Testis (tissue), 5 donors: ENCODE measurements around the gene MYADM. TPM values are rescaled to one million over a fixed set of nuclear protein-coding genes. Genes with fewer than 3 reads are reported as not detected.

ENCODE experiments used
- DNase-seq: peaks from one replicate; pipeline ENCODE4 v3.0.0-alpha.2; 2019
- H3K27ac ChIP-seq, 2 donors: fragments of 200-600 bp; sonication (generic); one replicate each; pipeline ENCODE4 v1.5.1; 2019
- H3K27me3 ChIP-seq: fragments of 200-600 bp; sonication (generic); one replicate; pipeline ENCODE4 v1.5.1; 2019
- H3K36me3 ChIP-seq: fragments of 200-600 bp; sonication (generic); one replicate; pipeline ENCODE4 v1.5.1; 2017; ENCODE audit warnings: low read depth; ENCODE audit errors: missing control alignments
- H3K4me1 ChIP-seq: fragments of 200-600 bp; sonication (generic); one replicate; pipeline ENCODE4 v1.5.1; 2019
- H3K4me3 ChIP-seq, 2 donors: fragments of 200-600 bp; sonication (generic); one replicate each; pipeline ENCODE4 v1.5.1; 2017 to 2019
- H3K9me3 ChIP-seq: fragments of 200-600 bp; sonication (generic); one replicate; pipeline ENCODE4 v1.5.1; 2017
- POLR2A ChIP-seq: fragments of 450-650 bp; IDR thresholded peaks from one replicate; pipeline ENCODE4 v1.6.1; 2017; ENCODE audit warnings: antibody characterized with exemption, mild to moderate bottlenecking, moderate library complexity
- WGBS, 2 donors: methylation state at CpG; one replicate each; pipeline ENCODE4 v1.1.5; 2018; 5-methylcytosine and 5-hydroxymethylcytosine counted together
- intact Hi-C: fragments of 100-400 bp; cut with DNase I; formaldehyde crosslinking; loops from one replicate; pipeline ENCODE4 v1.15.1; 2023; ENCODE audit warnings: low total_unique reads
- long read RNA-seq, 2 donors: transcript quantifications; one replicate each; lab custom pipeline, GENCODE V29; 2026
- polyA plus RNA-seq: library from polyadenylated mRNA; stranded (reverse); fragments of 350-450 nt; fragmentation: Illumina TruSeq; extraction: RNeasy Lipid Tissue Mini Kit (QIAGEN cat#74804); gene quantifications from one replicate; pipeline ENCODE4 v1.2.3, GENCODE V29; 2014; ENCODE audit warnings: low read depth, low replicate concordance; ENCODE audit not compliant: insufficient read depth
- total RNA-seq, 2 donors: library from RNA; depleted of rRNA; stranded (reverse); fragments of >200 nt; gene quantifications; one replicate each; pipeline ENCODE4 v1.2.3, GENCODE V29; 2016
- TF ChIP-seq, protein P1 (sequence below), 3 experiments: fragments of 450-650 bp in 2 of 3; fragments of 200-600 bp in 1 of 3; sonication (generic) in 1 of 3; IDR thresholded peaks; one replicate each; pipeline ENCODE4 v1.5.1; 2016 to 2019; ENCODE audit warnings: antibody characterized with exemption in 3 of 3, mild to moderate bottlenecking in 2 of 3, moderate library complexity in 1 of 3

MYADM gene, protein sequence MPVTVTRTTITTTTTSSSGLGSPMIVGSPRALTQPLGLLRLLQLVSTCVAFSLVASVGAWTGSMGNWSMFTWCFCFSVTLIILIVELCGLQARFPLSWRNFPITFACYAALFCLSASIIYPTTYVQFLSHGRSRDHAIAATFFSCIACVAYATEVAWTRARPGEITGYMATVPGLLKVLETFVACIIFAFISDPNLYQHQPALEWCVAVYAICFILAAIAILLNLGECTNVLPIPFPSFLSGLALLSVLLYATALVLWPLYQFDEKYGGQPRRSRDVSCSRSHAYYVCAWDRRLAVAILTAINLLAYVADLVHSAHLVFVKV
- total RNA-seq (10 to 100 TPM; 48.7 to 57.8 TPM), polyA plus RNA-seq (128 TPM)
- long read RNA-seq, donor 1, transcript MYADM-204 (3 exons, 3,056 nt), result major isoform, 19 of 35 reads
- long read RNA-seq, donor 1, transcript MYADM-202 (2 exons, 1,492 nt), result minor isoform, 10 of 35 reads
- long read RNA-seq, donor 1, transcript MYADM-207 (3 exons, 1,009 nt), result minor isoform, 5 of 35 reads
- long read RNA-seq, donor 1, partial matches to known transcripts, result 0 of 35 reads
- long read RNA-seq, donor 1, other reads (novel, unspliced or antisense), result 0 of 35 reads
- long read RNA-seq, donor 2, transcript MYADM-202 (2 exons, 1,492 nt), result minor isoform, 6 of 22 reads
- long read RNA-seq, donor 2, transcript MYADM-204 (3 exons, 3,056 nt), result major isoform, 8 of 22 reads
- long read RNA-seq, donor 2, transcript MYADM-207 (3 exons, 1,009 nt), result minor isoform, 6 of 22 reads
- long read RNA-seq, donor 2, partial matches to known transcripts, result 0 of 22 reads
- long read RNA-seq, donor 2, other reads (novel, unspliced or antisense), result 0 of 22 reads

DNA sequence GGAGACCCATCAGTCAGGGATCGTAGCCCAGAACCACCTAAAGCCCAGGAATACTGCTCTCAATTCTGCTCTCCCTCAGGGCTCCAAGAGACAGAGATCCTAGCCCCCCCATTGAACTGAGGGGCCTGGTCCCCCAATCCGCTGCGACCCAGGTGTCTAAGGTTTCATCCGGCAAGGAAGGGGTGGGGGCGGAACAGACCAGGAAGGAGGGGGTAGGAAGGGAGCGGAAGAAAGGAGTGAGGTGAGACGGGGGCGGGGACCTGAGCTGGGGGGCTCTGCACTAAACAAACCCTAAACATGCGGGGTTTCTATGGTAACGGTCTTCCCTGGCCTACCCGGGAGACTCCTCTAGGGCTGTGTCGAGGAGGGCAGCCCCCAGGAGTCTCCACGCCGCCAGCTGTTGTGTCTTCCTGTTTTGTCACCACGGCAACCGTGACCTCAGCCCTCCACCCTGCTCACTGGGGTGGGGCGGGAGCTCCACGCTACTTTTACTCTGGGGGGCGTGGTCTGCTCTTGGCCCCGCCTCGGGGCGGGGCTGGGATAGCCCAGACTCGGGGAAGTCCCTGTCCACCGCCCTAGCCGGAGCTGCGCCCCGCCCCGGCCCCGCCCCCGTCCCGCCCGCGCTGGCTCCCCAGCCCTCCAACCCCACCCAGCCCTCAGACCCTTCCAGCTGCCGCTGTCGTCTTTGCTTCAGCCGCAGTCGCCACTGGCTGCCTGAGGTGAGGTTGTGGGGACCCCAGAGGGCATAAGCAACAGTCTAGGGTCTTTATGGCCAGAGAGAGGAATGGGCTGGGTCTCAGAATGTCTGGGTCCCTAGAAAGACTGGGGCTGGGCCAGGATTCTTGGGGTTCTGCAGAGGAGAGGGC lies at the start of gene MYADM:
Gene MYADM (plus strand): TSS at position 659 of the 866 bp plus-strand sequence. CDS start 5,647 bp downstream, outside the sequence.
- Histone ChIP-seq H3K36me3 (no peaks in the 10 kb centered on the region), H3K27ac (peak within 1 kb of the TSS; percentile 94 to 95), H3K4me3 (peak within 1 kb of the TSS; percentile 61 to 80), H3K4me1 (peaks cover 18% of the 10 kb centered on the region), H3K27me3 (no peaks in the 10 kb centered on the region), H3K9me3 (no peaks in the 10 kb centered on the region)
- TF ChIP-seq POLR2A, result peak; percentile 34
- TF ChIP-seq, protein P1, sequence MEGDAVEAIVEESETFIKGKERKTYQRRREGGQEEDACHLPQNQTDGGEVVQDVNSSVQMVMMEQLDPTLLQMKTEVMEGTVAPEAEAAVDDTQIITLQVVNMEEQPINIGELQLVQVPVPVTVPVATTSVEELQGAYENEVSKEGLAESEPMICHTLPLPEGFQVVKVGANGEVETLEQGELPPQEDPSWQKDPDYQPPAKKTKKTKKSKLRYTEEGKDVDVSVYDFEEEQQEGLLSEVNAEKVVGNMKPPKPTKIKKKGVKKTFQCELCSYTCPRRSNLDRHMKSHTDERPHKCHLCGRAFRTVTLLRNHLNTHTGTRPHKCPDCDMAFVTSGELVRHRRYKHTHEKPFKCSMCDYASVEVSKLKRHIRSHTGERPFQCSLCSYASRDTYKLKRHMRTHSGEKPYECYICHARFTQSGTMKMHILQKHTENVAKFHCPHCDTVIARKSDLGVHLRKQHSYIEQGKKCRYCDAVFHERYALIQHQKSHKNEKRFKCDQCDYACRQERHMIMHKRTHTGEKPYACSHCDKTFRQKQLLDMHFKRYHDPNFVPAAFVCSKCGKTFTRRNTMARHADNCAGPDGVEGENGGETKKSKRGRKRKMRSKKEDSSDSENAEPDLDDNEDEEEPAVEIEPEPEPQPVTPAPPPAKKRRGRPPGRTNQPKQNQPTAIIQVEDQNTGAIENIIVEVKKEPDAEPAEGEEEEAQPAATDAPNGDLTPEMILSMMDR (IDR thresholded peaks at IDR 0.05), result no peak
- intact Hi-C loops, result no loop called here
- 3% methylated on average over 15 to 22 of the region's 37 CpGs for WGBS, 2 donors
- peak; percentile 97 for DNase-seq

DNA sequence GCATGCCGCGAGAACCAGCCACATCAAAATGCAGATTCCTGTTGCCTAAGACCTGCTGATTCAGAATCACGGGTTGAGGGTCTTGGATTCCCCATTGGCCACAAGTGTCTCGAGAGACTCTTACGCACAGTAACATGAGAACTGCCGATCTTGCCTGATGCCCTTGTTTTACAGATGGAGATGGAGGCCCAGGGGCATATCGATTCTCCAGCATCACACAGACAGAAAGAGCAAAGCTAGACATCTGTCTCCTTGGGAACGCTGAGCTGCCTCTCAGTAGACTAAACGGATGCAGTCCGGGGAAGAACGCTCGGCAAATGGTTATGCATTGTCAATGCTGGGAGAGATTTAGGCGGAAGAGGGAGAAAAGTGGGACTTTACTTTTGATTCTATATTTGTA lies 48.9 kb upstream of the MYADM start:
- Histone ChIP-seq H3K9me3 (no peaks in the 10 kb centered on the region), H3K27ac (no peak overlapping the region), H3K4me1 (no peaks in the 10 kb centered on the region), H3K27me3 (no peaks in the 10 kb centered on the region), H3K4me3 (no peak overlapping the region), H3K36me3 (no peaks in the 10 kb centered on the region)
- DNase-seq, result no peak
- 51 to 76% methylated on average over 13 of the region's 13 CpGs for WGBS, 2 donors
- intact Hi-C loops, result no loop called here
- TF ChIP-seq POLR2A, result no peak
- TF ChIP-seq, protein P1 (IDR thresholded peaks at IDR 0.05), result no peak

DNA sequence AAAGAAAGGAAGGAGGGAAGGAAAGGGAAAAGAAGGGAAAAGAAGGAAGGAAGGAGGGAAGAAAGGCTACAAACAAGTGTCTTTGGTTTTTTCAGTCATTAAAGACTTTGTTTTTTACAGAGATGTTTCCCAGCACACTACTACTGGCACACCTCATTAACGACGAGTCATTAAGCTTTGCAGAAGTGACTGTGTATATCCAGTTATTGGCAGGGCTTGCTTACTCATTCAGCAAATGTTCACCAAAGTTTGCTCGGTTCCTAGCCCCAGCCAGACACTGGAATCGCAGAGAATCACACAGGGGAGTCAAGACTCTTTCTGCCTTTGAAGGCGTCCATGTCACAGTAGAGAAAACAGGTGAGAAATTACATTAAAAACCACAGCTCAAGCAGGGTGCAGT lies 47.8 kb upstream of the MYADM start:
- no peaks in the 10 kb centered on the region for H3K4me1 ChIP-seq
- 65 to 72% methylated on average over 5 of the region's 5 CpGs for WGBS, 2 donors
- no peak overlapping the region for H3K27ac ChIP-seq
- H3K36me3 ChIP-seq, result no peaks in the 10 kb centered on the region
- no peak overlapping the region for H3K4me3 ChIP-seq
- TF ChIP-seq POLR2A, result no peak
- TF ChIP-seq, protein P1 (IDR thresholded peaks at IDR 0.05), result no peak
- no peak for DNase-seq
- H3K27me3 ChIP-seq, result no peaks in the 10 kb centered on the region
- intact Hi-C loops, result no loop called here
- H3K9me3 ChIP-seq, result no peaks in the 10 kb centered on the region

DNA sequence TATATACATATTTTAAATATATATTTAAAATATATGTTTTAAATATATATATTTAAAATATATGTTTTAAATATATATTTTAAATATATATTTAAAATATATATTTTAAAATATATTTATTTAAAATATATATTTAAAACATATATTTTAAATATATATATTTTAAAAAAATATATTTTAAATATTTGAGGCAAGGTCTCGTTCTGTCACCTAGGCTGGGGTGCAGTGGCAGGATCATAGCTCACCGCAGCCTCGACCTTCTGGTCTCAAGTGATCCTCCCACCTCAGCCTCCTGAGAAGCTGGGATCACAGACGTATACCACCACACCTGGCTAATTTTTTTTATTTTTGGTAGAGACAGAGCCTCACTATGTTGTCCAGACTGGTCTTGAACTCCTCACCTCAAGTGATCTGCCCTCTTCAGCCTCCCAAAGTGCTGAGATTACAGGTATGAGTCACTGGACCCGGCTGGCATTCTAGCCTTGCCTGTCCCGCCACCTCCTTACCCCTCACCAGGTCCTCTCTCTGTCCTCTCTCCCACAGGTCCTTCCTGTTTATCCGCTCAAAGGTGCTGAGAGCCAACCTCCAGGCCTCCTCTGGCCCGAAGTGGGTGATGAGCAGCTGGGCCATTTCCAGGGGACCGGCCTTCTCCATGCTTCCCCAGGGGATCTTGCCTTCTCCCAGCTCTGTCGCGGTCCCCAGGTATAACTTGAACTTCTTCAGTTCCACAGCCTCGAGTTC lies 44.1 kb upstream of the MYADM start:
- Histone ChIP-seq H3K27ac (no peak overlapping the region), H3K4me3 (no peak overlapping the region), H3K27me3 (no peaks in the 10 kb centered on the region), H3K9me3 (no peaks in the 10 kb centered on the region), H3K36me3 (no peaks in the 10 kb centered on the region), H3K4me1 (no peaks in the 10 kb centered on the region)
- no peak for TF ChIP-seq POLR2A
- TF ChIP-seq, protein P1 (IDR thresholded peaks at IDR 0.05), result no peak
- intact Hi-C loops, result no loop called here
- DNase-seq, result no peak
- 83 to 85% methylated on average over 12 of the region's 12 CpGs for WGBS, 2 donors
